Stomach (tissue), 4 donors: ENCODE results near the gene FUT8.

Experiments
- EP300 ChIP-seq: sonication (generic); formaldehyde crosslinking; IDR thresholded peaks from one replicate; pipeline ENCODE4 v1.6.1; 2017; ENCODE audit warnings: antibody characterized with exemption
- POLR2AphosphoS5 ChIP-seq, 3 donors: sonication (generic); formaldehyde crosslinking; IDR thresholded peaks; one replicate each; pipeline ENCODE4 v1.6.1; 2016; ENCODE audit warnings: antibody characterized with exemption in 3 of 3
- TF ChIP-seq, protein P1 (sequence below), 7 experiments: fragments of 450-650 bp in 4 of 7; fragments of 200-600 bp in 3 of 7; sonication (generic) in 3 of 7; IDR thresholded peaks; one replicate each; pipeline ENCODE4 v1.5.1; 2016 to 2019; ENCODE audit warnings: antibody characterized with exemption in 7 of 7, control low read depth in 2 of 7, mild to moderate bottlenecking in 1 of 7

DNA sequence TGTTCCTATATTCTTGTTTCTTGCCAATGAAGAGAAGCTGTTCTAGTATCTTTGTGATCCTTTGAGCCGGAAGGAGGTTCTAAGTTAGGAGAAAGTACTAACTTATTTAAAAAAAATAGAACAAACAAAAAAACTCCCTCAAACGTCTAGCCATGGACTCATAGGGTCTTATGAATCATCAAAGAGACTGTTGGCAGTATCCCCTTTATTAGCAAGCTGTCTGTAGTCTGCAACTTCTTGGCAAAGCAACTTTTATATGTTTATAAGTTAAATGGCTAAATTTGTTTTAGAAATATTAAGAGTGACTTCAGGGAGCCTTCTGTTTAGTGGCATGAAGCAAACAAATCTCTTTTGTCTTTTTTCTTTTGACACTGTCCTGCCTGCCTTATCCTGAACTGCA lies 291.9 kb downstream of the FUT8 start:
- TF ChIP-seq EP300 (no peak), POLR2AphosphoS5 (IDR thresholded peaks at IDR 0.05) (no peak)
- TF ChIP-seq, protein P1, sequence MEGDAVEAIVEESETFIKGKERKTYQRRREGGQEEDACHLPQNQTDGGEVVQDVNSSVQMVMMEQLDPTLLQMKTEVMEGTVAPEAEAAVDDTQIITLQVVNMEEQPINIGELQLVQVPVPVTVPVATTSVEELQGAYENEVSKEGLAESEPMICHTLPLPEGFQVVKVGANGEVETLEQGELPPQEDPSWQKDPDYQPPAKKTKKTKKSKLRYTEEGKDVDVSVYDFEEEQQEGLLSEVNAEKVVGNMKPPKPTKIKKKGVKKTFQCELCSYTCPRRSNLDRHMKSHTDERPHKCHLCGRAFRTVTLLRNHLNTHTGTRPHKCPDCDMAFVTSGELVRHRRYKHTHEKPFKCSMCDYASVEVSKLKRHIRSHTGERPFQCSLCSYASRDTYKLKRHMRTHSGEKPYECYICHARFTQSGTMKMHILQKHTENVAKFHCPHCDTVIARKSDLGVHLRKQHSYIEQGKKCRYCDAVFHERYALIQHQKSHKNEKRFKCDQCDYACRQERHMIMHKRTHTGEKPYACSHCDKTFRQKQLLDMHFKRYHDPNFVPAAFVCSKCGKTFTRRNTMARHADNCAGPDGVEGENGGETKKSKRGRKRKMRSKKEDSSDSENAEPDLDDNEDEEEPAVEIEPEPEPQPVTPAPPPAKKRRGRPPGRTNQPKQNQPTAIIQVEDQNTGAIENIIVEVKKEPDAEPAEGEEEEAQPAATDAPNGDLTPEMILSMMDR (IDR thresholded peaks at IDR 0.05), result no peak
